Neutrophil (primary cell): ENCODE data around the gene SERTAD3.
A peak's percentile ranks its signal among the peaks of the same experiment; 100 is the strongest.
"Not testable (repeated sequence)": the region's sequence is repeated elsewhere in the genome, so short reads cannot be mapped to it uniquely, and the experiment has no call there.

Experiments
- H3K27ac ChIP-seq: fragments of 200-600 bp; sonication (generic); 2 replicates; pipeline ENCODE4 v1.5.1; 2016; ENCODE audit warnings: mild to moderate bottlenecking, moderate library complexity
- H3K27me3 ChIP-seq: fragments of 200-600 bp; sonication (generic); 2 replicates; pipeline ENCODE4 v1.6.0; 2016; ENCODE audit warnings: mild to moderate bottlenecking
- H3K36me3 ChIP-seq: fragments of 200-600 bp; sonication (generic); 2 replicates; pipeline ENCODE4 v1.5.1; 2017
- H3K4me1 ChIP-seq, 2 experiments: fragments of 200-600 bp in 1 of 2; sonication (generic) in 1 of 2; 1 replicate in 1 of 2; 2 replicates in 1 of 2; pipeline versions ENCODE4 v1.5.1 to v1.6.1; 2013 to 2016; ENCODE audit warnings: low read depth in 1 of 2, low read length in 1 of 2, mild to moderate bottlenecking in 1 of 2, moderate library complexity in 1 of 2; ENCODE audit not compliant: control insufficient read depth in 1 of 2, insufficient read depth in 1 of 2
- H3K4me3 ChIP-seq, 2 experiments: fragments of 200-600 bp in 1 of 2; sonication (generic) in 1 of 2; 1 replicate in 1 of 2; 2 replicates in 1 of 2; pipeline ENCODE4 v1.5.1; 2013 to 2016; ENCODE audit warnings: low read depth in 1 of 2, low read length in 1 of 2, mild to moderate bottlenecking in 1 of 2, moderate library complexity in 1 of 2
- H3K9me3 ChIP-seq: fragments of 200-600 bp; sonication (generic); 2 replicates; pipeline ENCODE4 v1.5.1; 2016
- TF ChIP-seq, protein P1 (sequence below): fragments of 200-600 bp; sonication (generic); IDR thresholded peaks from 2 replicates; pipeline ENCODE4 v1.5.1; 2016; ENCODE audit warnings: antibody characterized with exemption

The SERTAD3 gene

DNA sequence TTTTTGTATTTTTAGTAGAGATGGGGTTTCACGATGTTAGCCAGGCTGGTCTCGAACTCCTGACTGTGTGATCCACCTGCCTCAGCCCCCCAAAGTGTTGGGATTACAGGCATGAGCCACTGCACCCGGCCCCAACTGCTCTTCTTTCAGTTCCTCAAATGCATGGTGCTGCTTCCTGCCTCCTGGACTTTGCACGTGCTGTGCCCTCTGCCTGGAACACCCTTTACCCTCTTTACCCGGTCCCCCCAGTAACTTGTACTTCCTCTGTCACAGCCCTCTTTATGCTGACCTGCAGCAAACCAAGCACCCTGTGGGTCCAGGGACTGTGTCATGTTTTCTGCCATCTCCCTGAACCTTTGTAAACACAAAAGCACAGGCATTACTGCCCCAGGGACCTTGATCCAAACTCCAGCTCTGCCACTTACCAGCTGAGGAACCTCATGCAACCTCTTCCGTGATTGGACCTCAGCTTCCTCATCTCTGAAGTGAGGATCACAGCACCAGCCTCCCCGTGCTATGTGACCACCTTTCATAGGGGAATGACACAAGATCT, 17.6 kb upstream of the SERTAD3 start:
- no peak overlapping the region for H3K4me3 ChIP-seq
- peak overlapping the region; percentile 58 for H3K27ac ChIP-seq
- peaks cover 13% of the 10 kb centered on the region for H3K27me3 ChIP-seq
- peaks cover 5% of the 10 kb centered on the region for H3K36me3 ChIP-seq
- H3K4me1 ChIP-seq, result peaks cover 40 to 44% of the 10 kb centered on the region in 2 experiments
- TF ChIP-seq, protein P1, sequence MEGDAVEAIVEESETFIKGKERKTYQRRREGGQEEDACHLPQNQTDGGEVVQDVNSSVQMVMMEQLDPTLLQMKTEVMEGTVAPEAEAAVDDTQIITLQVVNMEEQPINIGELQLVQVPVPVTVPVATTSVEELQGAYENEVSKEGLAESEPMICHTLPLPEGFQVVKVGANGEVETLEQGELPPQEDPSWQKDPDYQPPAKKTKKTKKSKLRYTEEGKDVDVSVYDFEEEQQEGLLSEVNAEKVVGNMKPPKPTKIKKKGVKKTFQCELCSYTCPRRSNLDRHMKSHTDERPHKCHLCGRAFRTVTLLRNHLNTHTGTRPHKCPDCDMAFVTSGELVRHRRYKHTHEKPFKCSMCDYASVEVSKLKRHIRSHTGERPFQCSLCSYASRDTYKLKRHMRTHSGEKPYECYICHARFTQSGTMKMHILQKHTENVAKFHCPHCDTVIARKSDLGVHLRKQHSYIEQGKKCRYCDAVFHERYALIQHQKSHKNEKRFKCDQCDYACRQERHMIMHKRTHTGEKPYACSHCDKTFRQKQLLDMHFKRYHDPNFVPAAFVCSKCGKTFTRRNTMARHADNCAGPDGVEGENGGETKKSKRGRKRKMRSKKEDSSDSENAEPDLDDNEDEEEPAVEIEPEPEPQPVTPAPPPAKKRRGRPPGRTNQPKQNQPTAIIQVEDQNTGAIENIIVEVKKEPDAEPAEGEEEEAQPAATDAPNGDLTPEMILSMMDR, result no peak
- H3K9me3 ChIP-seq, result no peaks in the 10 kb centered on the region

DNA sequence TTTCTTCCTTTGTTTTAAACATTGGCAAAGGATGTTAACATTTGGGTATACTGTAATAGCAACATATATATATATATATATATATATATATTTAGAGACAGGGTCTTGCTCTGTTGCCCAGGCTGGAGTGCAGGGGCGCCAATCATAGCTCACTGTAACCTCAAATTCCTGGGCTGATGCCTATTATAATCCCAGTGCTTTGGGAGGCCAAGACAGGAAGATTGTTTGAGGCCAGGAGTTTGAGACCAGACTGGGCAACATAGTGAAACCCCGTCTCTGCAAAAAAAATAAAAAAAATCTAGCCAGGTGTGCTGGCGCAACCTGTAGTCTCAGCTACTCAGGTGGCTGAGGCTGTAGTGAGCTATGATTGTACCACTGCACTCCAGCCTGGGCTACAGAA, 16.1 kb upstream of the SERTAD3 start:
- Histone ChIP-seq H3K27ac (no peak overlapping the region), H3K27me3 (no peaks in the 10 kb centered on the region), H3K9me3 (no peaks in the 10 kb centered on the region), H3K4me3 (no peak overlapping the region), H3K36me3 (peaks cover 5% of the 10 kb centered on the region), H3K4me1 (peaks cover 28% of the 10 kb centered on the region in 2 experiments)
- TF ChIP-seq, protein P1, result no peak

GRCh38 chr19:40458597-40458974, 14.5 kb upstream of the SERTAD3 start:
- no peak overlapping the region for H3K4me3 ChIP-seq
- H3K27me3 ChIP-seq, result no peaks in the 10 kb centered on the region
- no peaks in the 10 kb centered on the region for H3K9me3 ChIP-seq
- H3K36me3 ChIP-seq, result peaks cover 5% of the 10 kb centered on the region
- H3K4me1 ChIP-seq, result peaks cover 12% of the 10 kb centered on the region in 2 experiments
- TF ChIP-seq, protein P1, result no peak
- no peak overlapping the region for H3K27ac ChIP-seq

DNA sequence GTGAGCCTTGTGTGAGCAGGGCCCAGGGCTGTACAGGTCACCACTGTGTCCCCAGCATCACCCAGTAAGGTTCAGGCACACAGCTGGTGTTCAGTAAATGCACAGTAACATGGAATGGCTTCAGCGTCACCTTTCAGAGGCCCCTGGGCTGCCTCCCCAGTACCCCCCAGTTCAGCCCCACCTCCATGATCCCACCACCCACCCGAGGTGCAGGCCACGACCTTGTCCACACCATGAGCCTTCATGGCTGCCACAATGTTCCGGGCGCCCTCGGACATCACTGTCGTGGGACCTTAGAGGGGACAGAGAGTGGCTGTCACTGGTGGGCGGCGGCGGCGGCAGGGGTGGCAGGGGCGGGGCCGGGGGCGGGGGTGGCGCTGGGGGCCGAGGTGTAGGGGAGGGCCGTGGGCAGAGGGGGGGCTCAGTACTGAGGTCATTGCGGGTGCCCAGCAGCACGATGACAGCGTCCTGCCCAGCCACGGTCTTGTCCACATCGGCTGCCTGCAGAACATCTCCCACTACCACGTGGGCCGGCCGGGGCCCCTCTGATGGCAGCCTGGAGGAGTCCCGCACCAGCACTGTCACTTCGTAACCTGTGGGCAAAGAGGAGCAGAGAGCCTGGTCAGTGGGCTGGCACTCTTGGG, 13.9 kb upstream of the SERTAD3 start:
- Histone ChIP-seq H3K4me1 (peaks cover 7 to 10% of the 10 kb centered on the region in 2 experiments), H3K9me3 (no peaks in the 10 kb centered on the region), H3K27me3 (no peaks in the 10 kb centered on the region), H3K4me3 (no peak overlapping the region), H3K36me3 (peaks cover 5% of the 10 kb centered on the region), H3K27ac (no peak overlapping the region)
- TF ChIP-seq, protein P1, result no peak

DNA sequence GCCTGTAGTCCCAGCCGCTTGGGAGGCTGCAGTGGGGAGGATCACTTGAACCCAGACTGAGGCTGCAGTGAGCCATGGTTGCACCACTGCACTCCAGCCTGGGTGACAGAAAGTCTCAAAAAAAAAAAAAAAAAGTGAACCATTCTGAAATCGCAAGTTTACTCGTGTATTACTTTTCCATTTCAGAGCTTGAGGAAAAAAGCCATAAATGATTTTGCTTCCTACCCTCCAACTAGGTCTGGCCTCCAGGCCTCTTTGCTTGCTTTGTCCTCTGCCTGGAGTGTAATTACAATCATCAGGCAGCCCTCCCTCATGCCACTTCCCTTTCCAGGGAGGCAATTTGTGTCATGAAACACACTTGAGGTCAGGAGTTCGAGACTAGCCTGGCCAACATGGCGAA, 12.9 kb upstream of the SERTAD3 start:
- Histone ChIP-seq H3K27me3 (no peaks in the 10 kb centered on the region), H3K27ac (no peak overlapping the region), H3K4me1 (peaks cover 5 to 9% of the 10 kb centered on the region in 2 experiments), H3K4me3 (no peak overlapping the region), H3K9me3 (no peaks in the 10 kb centered on the region), H3K36me3 (peaks cover 5% of the 10 kb centered on the region)
- TF ChIP-seq, protein P1, result no peak

DNA sequence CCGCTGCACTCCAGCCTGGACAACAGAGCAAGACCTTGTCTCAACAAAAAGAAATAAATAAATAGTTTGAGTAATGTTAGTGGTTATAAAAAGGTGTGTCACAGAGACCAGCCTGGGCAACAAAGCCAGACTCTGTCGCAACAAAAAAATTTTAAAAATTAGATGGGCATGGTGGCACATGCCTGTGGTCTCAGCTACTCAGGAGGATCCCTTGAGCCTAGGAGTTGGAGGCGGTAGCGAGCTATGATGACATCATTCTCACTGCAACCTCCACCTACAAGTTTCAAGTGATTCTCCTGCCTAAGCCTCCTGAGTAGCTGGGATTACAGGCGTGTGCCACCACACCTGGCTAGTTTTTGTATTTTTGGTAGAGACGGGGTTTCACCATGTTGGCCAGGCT, 9.8 kb upstream of the SERTAD3 start:
- H3K27ac ChIP-seq, H3K4me1 ChIP-seq, H3K9me3 ChIP-seq, H3K27me3 ChIP-seq, H3K36me3 ChIP-seq, H3K4me3 ChIP-seq: not testable (repeated sequence)
